Measurements from ENCODE around the gene DGKH. TPM values are rescaled to one million over a fixed set of nuclear protein-coding genes. Genes with fewer than 3 reads are reported as not detected.

DGKH gene
- total and polyA plus RNA-seq, 2 of the 13 experiments (the other 11 are each of a cell fraction or from before 2014, with no cell fraction given): 0.01 to 0.13 TPM

DNA sequence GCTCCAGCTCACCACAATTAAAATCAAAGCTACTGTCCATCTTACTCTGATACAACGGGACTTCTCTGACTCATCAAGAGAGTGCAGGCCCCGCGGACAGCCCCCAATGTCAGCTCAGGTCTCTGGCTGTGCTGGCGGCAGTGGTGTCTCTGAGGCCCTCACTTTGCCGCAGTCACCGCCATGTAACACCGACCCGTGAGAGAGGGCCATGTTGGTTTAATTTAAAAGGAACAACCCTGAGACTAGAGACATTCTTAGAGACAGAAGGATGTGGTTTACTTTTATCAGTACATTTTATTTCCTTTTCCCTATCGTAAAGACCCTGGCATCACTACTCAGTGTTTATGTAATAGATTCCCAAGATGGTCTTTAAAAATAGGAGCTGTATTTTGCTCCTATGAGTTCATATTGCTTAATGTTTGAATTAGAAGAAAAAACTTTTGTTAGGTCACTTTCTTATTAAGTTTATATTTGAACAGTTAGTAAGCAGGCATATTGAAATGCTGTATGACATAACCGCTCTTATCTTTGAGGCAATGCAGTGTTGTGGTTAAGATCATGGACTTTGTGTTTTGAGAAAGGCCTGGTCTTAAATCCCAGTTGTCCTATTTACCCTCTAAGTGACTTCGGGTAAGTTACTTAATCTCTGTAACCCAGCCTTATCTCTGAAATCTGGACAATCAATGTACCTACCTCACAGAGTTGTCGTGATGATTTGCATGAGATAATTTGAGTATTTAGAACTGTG, 23.4 kb downstream of the DGKH start (continued):
- TF ChIP-seq, protein P1, sequence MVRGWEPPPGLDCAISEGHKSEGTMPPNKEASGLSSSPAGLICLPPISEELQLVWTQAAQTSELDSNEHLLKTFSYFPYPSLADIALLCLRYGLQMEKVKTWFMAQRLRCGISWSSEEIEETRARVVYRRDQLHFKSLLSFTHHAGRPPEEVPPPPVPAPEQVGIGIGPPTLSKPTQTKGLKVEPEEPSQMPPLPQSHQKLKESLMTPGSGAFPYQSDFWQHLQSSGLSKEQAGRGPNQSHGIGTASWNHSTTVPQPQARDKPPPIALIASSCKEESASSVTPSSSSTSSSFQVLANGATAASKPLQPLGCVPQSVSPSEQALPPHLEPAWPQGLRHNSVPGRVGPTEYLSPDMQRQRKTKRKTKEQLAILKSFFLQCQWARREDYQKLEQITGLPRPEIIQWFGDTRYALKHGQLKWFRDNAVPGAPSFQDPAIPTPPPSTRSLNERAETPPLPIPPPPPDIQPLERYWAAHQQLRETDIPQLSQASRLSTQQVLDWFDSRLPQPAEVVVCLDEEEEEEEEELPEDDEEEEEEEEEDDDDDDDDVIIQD (CRISPR knock-in tag; IDR thresholded peaks at IDR 0.05; ENCODE audit: low read depth): no peak
- TF ChIP-seq ZNF773 (CRISPR knock-in tag; IDR thresholded peaks at IDR 0.05; ENCODE audit: borderline replicate concordance) (no peak), TIGD3 (CRISPR knock-in tag; IDR thresholded peaks at IDR 0.05; ENCODE audit: borderline replicate concordance) (no peak), ZNF605 (CRISPR knock-in tag; IDR thresholded peaks at IDR 0.05) (no peak)

- in situ Hi-C loops (cut with HindIII; ENCODE audit: extremely low pct_ligation_motif_present, low pct_unique_long_range_greater_than_20kb) (no loop called here), intact Hi-C loops (cut with micrococcal nuclease; ENCODE audit: unreplicated experiment) (no loop called here)
- H3K9ac ChIP-seq (ENCODE audit: insufficient read depth, low read depth, low read length): no peak overlapping the region
- H3K4me2 ChIP-seq (ENCODE audit: low read depth, low read length): no peak overlapping the region
- no peak overlapping the region for H2AFZ ChIP-seq (ENCODE audit: low read length)
- WGBS (ENCODE audit: low lambda C conversion rate): 59% methylated on average over 3 of the region's 3 CpGs
- POLR2A ChIA-PET: no interaction called here
- H3K79me2 ChIP-seq (ENCODE audit: insufficient read depth, low read length): no peaks in the 10 kb centered on the region
- no peaks in the 10 kb centered on the region for H3K4me1 ChIP-seq (ENCODE audit: insufficient read depth, low read length)
- no peaks in the 10 kb centered on the region for H4K20me1 ChIP-seq (ENCODE audit: insufficient read depth, low read length)
- FAIRE-seq (no peak), DNase-seq (ENCODE audit: low spot score) (no peak), ATAC-seq (no peak)
- no peaks in the 10 kb centered on the region for H3K36me3 ChIP-seq (replicated peaks in 1 of 2; ENCODE audit: control insufficient read depth in 1 of 2, insufficient read depth in 2 of 2, low read length in 2 of 2)
- no peaks in the 10 kb centered on the region for H3K27me3 ChIP-seq (ENCODE audit: control insufficient read depth in 1 of 2, insufficient read depth in 2 of 2, low read length in 2 of 2)
- CTCF ChIA-PET (ENCODE audit: low intra/inter-chr PET ratio, low total read pairs): no interaction called here
- H3K9me3 ChIP-seq (ENCODE audit: low read length): no peaks in the 10 kb centered on the region
- H3K27ac ChIP-seq (ENCODE audit: extremely low read length, insufficient read depth, low read length): no peak overlapping the region
- no TSS peak for BruUV-seq (replicated peaks)
- H3K4me3 ChIP-seq (replicated peaks in 1 of 3; ENCODE audit: insufficient read depth in 1 of 3, low read depth in 2 of 3, low read length in 3 of 3): no peak overlapping the region
- no peak for TF ChIP-seq KAT2B (IDR thresholded peaks at IDR 0.05; ENCODE audit: borderline replicate concordance, low read depth, low read length)
- TF ChIP-seq, protein P2, sequence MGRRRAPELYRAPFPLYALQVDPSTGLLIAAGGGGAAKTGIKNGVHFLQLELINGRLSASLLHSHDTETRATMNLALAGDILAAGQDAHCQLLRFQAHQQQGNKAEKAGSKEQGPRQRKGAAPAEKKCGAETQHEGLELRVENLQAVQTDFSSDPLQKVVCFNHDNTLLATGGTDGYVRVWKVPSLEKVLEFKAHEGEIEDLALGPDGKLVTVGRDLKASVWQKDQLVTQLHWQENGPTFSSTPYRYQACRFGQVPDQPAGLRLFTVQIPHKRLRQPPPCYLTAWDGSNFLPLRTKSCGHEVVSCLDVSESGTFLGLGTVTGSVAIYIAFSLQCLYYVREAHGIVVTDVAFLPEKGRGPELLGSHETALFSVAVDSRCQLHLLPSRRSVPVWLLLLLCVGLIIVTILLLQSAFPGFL (CRISPR knock-in tag; IDR thresholded peaks at IDR 0.05): no peak
- TF ChIP-seq ZNF260 (CRISPR knock-in tag; IDR thresholded peaks at IDR 0.05; ENCODE audit: borderline replicate concordance, low read depth): no peak
- TF ChIP-seq BRF2 (CRISPR knock-in tag; IDR thresholded peaks at IDR 0.05): no peak
- no peak for TF ChIP-seq ZNF552 (CRISPR knock-in tag; IDR thresholded peaks at IDR 0.05; ENCODE audit: borderline replicate concordance)
- no peak for TF ChIP-seq KLF12 (CRISPR knock-in tag; IDR thresholded peaks at IDR 0.05; ENCODE audit: borderline replicate concordance)
- TF ChIP-seq, protein P3, sequence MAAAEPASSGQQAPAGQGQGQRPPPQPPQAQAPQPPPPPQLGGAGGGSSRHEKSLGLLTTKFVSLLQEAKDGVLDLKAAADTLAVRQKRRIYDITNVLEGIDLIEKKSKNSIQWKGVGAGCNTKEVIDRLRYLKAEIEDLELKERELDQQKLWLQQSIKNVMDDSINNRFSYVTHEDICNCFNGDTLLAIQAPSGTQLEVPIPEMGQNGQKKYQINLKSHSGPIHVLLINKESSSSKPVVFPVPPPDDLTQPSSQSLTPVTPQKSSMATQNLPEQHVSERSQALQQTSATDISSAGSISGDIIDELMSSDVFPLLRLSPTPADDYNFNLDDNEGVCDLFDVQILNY (CRISPR knock-in tag; conservative IDR thresholded peaks at IDR 0.05): no peak
- TF ChIP-seq ZNF512 (CRISPR knock-in tag; IDR thresholded peaks at IDR 0.05): no peak
Observed at GRCh38 chr13:42073683-42074082, 25.2 kb downstream of the DGKH start.
